ENCODE results near the gene ADAMTS9.

DNA sequence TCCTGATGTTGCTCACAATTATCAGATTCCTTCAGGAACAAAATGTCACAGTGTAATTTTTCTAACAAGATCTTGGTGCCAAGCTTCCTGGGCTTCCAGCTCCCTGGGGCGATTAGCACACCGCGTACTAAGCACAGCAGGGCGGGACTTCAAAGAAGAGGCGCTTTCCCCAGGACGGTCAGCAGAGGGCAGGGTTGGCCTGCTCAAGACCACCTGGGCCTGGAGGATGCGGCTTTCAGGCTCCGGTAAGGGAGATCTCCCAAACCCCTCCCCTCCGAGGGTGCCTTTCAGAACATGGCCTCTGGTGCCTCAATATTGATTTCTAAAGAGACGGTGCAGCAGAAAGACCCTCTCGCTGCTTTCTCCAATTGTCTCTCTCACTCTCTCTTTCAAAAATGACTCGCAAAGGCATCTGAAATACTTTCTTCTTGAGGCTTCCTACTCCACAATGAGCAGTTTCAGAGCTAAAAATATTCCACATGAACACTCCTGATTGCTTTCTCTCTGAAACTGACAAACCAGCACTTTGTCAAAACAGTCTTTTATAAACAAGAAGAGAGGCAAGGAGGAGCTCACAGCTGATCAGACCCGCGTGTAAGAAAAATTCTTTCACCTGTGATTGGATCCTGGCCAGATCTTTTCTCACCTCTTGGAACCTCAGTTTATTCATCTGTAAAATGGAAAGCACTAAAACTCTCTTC is 154.0 kb downstream of the ADAMTS9 start:
- TF ChIP-seq, protein P1, sequence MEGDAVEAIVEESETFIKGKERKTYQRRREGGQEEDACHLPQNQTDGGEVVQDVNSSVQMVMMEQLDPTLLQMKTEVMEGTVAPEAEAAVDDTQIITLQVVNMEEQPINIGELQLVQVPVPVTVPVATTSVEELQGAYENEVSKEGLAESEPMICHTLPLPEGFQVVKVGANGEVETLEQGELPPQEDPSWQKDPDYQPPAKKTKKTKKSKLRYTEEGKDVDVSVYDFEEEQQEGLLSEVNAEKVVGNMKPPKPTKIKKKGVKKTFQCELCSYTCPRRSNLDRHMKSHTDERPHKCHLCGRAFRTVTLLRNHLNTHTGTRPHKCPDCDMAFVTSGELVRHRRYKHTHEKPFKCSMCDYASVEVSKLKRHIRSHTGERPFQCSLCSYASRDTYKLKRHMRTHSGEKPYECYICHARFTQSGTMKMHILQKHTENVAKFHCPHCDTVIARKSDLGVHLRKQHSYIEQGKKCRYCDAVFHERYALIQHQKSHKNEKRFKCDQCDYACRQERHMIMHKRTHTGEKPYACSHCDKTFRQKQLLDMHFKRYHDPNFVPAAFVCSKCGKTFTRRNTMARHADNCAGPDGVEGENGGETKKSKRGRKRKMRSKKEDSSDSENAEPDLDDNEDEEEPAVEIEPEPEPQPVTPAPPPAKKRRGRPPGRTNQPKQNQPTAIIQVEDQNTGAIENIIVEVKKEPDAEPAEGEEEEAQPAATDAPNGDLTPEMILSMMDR (IDR thresholded peaks at IDR 0.05) = peak; percentile 61 to 91 (median 86)
- no peak for TF ChIP-seq POLR2A (IDR thresholded peaks at IDR 0.05)
